SU-DHL-6 (cell line): ENCODE measurements around the gene SP8.

Experiments
- H2AFZ ChIP-seq: fragments of 200-600 bp; sonication (generic); 2 replicates; pipeline ENCODE4 v1.6.1; 2014; ENCODE audit warnings: low read depth, mild to moderate bottlenecking, moderate library complexity, mixed read lengths, antibody characterized with exemption, low read length; ENCODE audit not compliant: severe bottlenecking
- H3F3A ChIP-seq: fragments of 200-600 bp; shearing (Covaris generic); 2 replicates; pipeline ENCODE4 v1.6.0; 2016; ENCODE audit warnings: antibody characterized with exemption, mild to moderate bottlenecking; ENCODE audit not compliant: insufficient read depth
- H3K27ac ChIP-seq: fragments of 200-600 bp; sonication (generic); 2 replicates; pipeline ENCODE4 v1.5.1; 2016; ENCODE audit warnings: low read depth, mild to moderate bottlenecking, low read length, moderate library complexity, mixed read lengths
- H3K27me3 ChIP-seq: fragments of 200-600 bp; sonication (generic), shearing (Covaris generic); 2 replicates; pipeline ENCODE4 v1.6.0; 2014; ENCODE audit warnings: mild to moderate bottlenecking, low read length
- H3K36me3 ChIP-seq: fragments of 200-600 bp; sonication (generic); 2 replicates; pipeline ENCODE4 v1.6.1; 2014; ENCODE audit warnings: mild to moderate bottlenecking, low read length, mixed read lengths
- H3K4me2 ChIP-seq: fragments of 300-600, 200-600 bp; shearing (Covaris generic), sonication (generic); 2 replicates; pipeline ENCODE4 v1.6.0; 2014; ENCODE audit warnings: low read length, low read depth, mild to moderate bottlenecking; ENCODE audit not compliant: poor library complexity, severe bottlenecking
- H3K4me3 ChIP-seq: fragments of 200-600 bp; sonication (generic); 2 replicates; pipeline ENCODE4 v1.5.1; 2014; ENCODE audit warnings: antibody characterized with exemption, low read length, mild to moderate bottlenecking, mixed read lengths; ENCODE audit not compliant: insufficient read depth, poor library complexity, severe bottlenecking
- H3K79me2 ChIP-seq: fragments of 200-600 bp; sonication (generic); 2 replicates; pipeline ENCODE4 v1.6.1; 2014; ENCODE audit warnings: mild to moderate bottlenecking, low read length, moderate library complexity; ENCODE audit not compliant: insufficient read depth
- H3K9ac ChIP-seq: fragments of 200-600 bp; sonication (generic); 2 replicates; pipeline ENCODE4 v1.7.0; 2014; ENCODE audit warnings: mild to moderate bottlenecking, low read length
- H3K9me2 ChIP-seq: fragments of 200-600 bp; sonication (generic); replicated peaks from 2 replicates; pipeline ENCODE4 v1.6.1; 2014; ENCODE audit warnings: low read length; ENCODE audit not compliant: insufficient read depth
- H3K9me3 ChIP-seq: fragments of 200-600 bp; sonication (generic); 2 replicates; pipeline ENCODE4 v1.6.1; 2014; ENCODE audit warnings: low read length, mixed read lengths; ENCODE audit not compliant: insufficient read depth
- H4K20me1 ChIP-seq: fragments of 200-600 bp; sonication (generic); 2 replicates; pipeline ENCODE4 v1.6.1; 2014; ENCODE audit warnings: low read depth, mild to moderate bottlenecking, antibody characterized with exemption, low read length, moderate library complexity, mixed read lengths
- CTCF ChIP-seq: fragments of 200-600 bp; sonication (generic); IDR thresholded peaks from one replicate; pipeline ENCODE4 v1.5.1; 2017; ENCODE audit warnings: antibody characterized with exemption, mild to moderate bottlenecking, low read length, moderate library complexity; ENCODE audit not compliant: insufficient read depth, poor library complexity, severe bottlenecking
- EZH2phosphoT487 ChIP-seq: fragments of 200-600 bp; sonication (generic), shearing (Covaris generic); conservative IDR thresholded peaks from 2 replicates; pipeline ENCODE4 v1.6.1; 2018; ENCODE audit warnings: mild to moderate bottlenecking, antibody characterized with exemption, low read length, moderate library complexity, mixed read lengths

Gene SP8

GRCh38 chr7:20776942-20777341 is 9.7 kb downstream of the SP8 start:
- no peak overlapping the region for H3K9ac ChIP-seq
- no peaks in the 10 kb centered on the region for H3F3A ChIP-seq
- no peak overlapping the region for H3K4me2 ChIP-seq
- H3K79me2 ChIP-seq = no peaks in the 10 kb centered on the region
- no peak overlapping the region for H3K4me3 ChIP-seq
- no peak for TF ChIP-seq EZH2phosphoT487
- no peak for TF ChIP-seq CTCF
- no peaks in the 10 kb centered on the region for H3K9me3 ChIP-seq
- H3K27ac ChIP-seq = no peak overlapping the region
- H3K36me3 ChIP-seq = no peaks in the 10 kb centered on the region
- no peaks in the 10 kb centered on the region for H3K9me2 ChIP-seq
- no peak overlapping the region for H2AFZ ChIP-seq
- no peaks in the 10 kb centered on the region; the same call in 1 of the 2 replicates for H3K27me3 ChIP-seq
- H4K20me1 ChIP-seq = 0 out of 2 replicates have a peak, but pooled peaks cover 9% of the 10 kb centered on the region

- no peaks in the 10 kb centered on the region for H3K9me2 ChIP-seq
- H2AFZ ChIP-seq = no peak overlapping the region
- TF ChIP-seq CTCF (no peak), EZH2phosphoT487 (no peak)
- no peak overlapping the region for H3K9ac ChIP-seq
- no peaks in the 10 kb centered on the region; the same call in 1 of the 2 replicates for H3K27me3 ChIP-seq
- 0 out of 2 replicates have a peak, but pooled peaks cover 9% of the 10 kb centered on the region for H4K20me1 ChIP-seq
- no peaks in the 10 kb centered on the region for H3K9me3 ChIP-seq
- no peak overlapping the region for H3K4me3 ChIP-seq
- H3K4me2 ChIP-seq = no peak overlapping the region
- no peaks in the 10 kb centered on the region for H3F3A ChIP-seq
- H3K36me3 ChIP-seq = no peaks in the 10 kb centered on the region
- H3K27ac ChIP-seq = no peak overlapping the region
- no peaks in the 10 kb centered on the region for H3K79me2 ChIP-seq
These were observed 10.3 kb downstream of the SP8 start for GRCh38 chr7:20776214-20776911.

- Histone ChIP-seq H3K9me3 (no peaks in the 10 kb centered on the region), H3K4me2 (no peak overlapping the region), H3K9ac (no peak overlapping the region), H3F3A (no peaks in the 10 kb centered on the region), H3K27ac (no peak overlapping the region), H3K27me3 (no peaks in the 10 kb centered on the region), H3K36me3 (no peaks in the 10 kb centered on the region), H2AFZ (no peak overlapping the region), H3K9me2 (no peaks in the 10 kb centered on the region), H4K20me1 (no peaks in the 10 kb centered on the region), H3K79me2 (no peaks in the 10 kb centered on the region), H3K4me3 (no peak overlapping the region)
- TF ChIP-seq CTCF = no peak
- no peak for TF ChIP-seq EZH2phosphoT487
These were observed 32.7 kb downstream of the SP8 start for GRCh38 chr7:20754001-20754400.
